Measurements from ENCODE around the gene CACNA2D1. TPM values are rescaled to one million over a fixed set of nuclear protein-coding genes. Genes with fewer than 3 reads are reported as not detected.

CACNA2D1 gene
- total and polyA plus RNA-seq, 5 experiments from 2014 or later = not detected

DNA sequence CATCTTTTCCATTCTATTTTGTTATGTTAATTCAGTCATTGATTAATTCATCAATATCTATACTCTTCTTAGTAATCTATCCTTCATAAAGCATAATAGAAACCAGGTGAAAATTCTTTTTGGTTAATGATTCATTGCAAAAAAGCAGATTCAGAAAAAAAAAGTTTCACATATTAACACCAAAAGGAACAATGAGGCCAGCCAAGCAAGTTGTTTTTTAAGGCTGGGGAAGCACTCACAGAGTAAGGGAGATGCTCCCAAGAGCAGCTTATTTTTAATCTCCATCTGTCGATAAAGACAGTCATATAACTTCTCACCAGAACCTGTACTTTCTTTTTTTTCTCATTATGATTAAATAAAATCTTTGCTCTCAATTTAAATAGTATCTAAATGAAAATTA, 95.8 kb downstream of the CACNA2D1 start:
- ATAC-seq (no peak), DNase-seq (no peak)
- Mint-ChIP-seq H3K4me1 (no peaks in the 10 kb centered on the region), H3K9me3 (no peaks in the 10 kb centered on the region), H3K27me3 (no peaks in the 10 kb centered on the region), H3K36me3 (no peaks in the 10 kb centered on the region), H3K4me3 (no peak overlapping the region), H3K27ac (no peak overlapping the region)
- POLR2A ChIA-PET = no interaction called here

DNA sequence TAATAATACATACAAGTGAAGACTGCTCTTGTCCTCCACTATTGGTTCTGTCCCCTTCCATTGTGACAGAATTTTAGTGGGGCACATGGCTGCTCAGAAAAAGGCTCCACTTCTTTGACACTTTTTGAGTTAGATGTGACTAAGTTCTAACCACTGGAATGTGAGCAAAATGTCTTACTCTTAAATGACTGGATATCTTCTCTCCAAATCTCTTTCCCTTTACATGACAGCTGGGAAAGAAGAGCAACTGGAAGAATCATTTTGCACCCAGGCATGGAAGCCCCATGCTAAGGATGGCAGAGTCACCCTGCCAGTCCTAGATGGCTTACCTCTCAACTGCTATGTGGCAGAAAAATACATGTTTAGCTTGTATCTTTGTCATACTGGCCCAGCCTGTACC, 97.7 kb downstream of the CACNA2D1 start:
- Mint-ChIP-seq H3K4me3 (no peak overlapping the region), H3K36me3 (no peaks in the 10 kb centered on the region), H3K4me1 (no peaks in the 10 kb centered on the region), H3K9me3 (peaks cover 0 to 3% (median 0%) of the 10 kb centered on the region in 9 donors), H3K27me3 (no peaks in the 10 kb centered on the region), H3K27ac (no peak overlapping the region)
- DNase-seq = no peak
- no peak for ATAC-seq
- POLR2A ChIA-PET = no interaction called here

DNA sequence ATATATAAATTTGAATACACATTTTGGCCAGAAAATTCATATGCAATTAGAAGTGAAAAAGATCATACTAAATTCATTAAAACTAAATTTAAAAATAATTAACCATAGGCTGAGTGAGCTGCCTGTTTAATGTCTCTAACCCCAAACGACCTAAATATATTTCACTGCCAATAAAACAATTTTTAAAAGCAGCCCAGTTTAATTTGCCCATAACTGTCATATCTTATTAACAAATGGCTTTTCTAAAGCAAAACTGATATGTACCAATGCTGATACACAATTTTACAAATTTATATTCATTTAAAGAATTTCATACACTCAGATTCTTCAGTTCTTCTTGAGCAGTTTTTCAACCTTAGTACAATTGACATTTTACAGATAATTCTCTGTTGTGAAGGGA, 99.9 kb downstream of the CACNA2D1 start:
- POLR2A ChIA-PET = no interaction called here
- Mint-ChIP-seq H3K27me3 (no peaks in the 10 kb centered on the region), H3K36me3 (no peaks in the 10 kb centered on the region), H3K4me3 (no peak overlapping the region), H3K4me1 (no peaks in the 10 kb centered on the region), H3K27ac (no peak overlapping the region), H3K9me3 (peaks cover 0 to 3% (median 0%) of the 10 kb centered on the region in 9 donors)
- DNase-seq (no peak), ATAC-seq (no peak)

DNA sequence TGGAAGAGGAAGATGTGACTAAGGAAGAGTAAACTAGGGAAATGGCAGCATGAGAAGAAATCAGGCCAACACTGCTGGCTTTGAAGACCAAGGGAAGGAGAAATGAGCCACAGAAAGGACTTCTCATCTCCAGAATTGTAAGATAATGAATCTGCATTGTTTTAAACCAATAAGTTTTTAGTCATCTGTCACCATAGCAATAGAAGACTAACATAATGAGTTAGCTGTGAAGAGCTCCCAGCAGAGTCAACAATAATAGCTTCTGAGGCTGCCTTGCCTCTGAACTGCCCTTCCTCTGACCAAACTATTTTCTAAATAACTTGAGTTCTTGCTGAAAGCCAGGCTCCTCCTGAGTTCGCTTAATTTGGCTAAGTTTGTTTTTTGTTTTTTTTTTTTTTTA, 103.6 kb downstream of the CACNA2D1 start:
- H3K27ac Mint-ChIP-seq = no peak overlapping the region
- H3K9me3 Mint-ChIP-seq = peaks cover 0 to 3% (median 0%) of the 10 kb centered on the region in 9 donors
- H3K27me3 Mint-ChIP-seq = no peaks in the 10 kb centered on the region
- H3K36me3 Mint-ChIP-seq = no peaks in the 10 kb centered on the region
- POLR2A ChIA-PET = no interaction called here
- H3K4me1 Mint-ChIP-seq = no peaks in the 10 kb centered on the region
- DNase-seq = no peak
- ATAC-seq = no peak
- H3K4me3 Mint-ChIP-seq = no peak overlapping the region

- Mint-ChIP-seq H3K4me3 (no peak overlapping the region), H3K9me3 (peaks cover 0 to 1% (median 0%) of the 10 kb centered on the region in 9 donors), H3K27ac (no peak overlapping the region), H3K36me3 (no peaks in the 10 kb centered on the region), H3K27me3 (peaks cover 0 to 1% (median 0%) of the 10 kb centered on the region in 5 donors), H3K4me1 (no peaks in the 10 kb centered on the region)
- POLR2A ChIA-PET = no interaction called here
- DNase-seq (no peak), ATAC-seq (no peak)
Measured at GRCh38 chr7:82335927-82336326, 107.7 kb downstream of the CACNA2D1 start.

GRCh38 chr7:82335001-82335400, 108.6 kb downstream of the CACNA2D1 start:
- Mint-ChIP-seq H3K9me3 (peaks cover 0 to 1% (median 0%) of the 10 kb centered on the region in 9 donors), H3K36me3 (no peaks in the 10 kb centered on the region), H3K27me3 (peaks cover 0 to 1% (median 0%) of the 10 kb centered on the region in 5 donors), H3K4me1 (no peaks in the 10 kb centered on the region), H3K27ac (no peak overlapping the region), H3K4me3 (no peak overlapping the region)
- no peak for ATAC-seq
- DNase-seq = no peak
- POLR2A ChIA-PET = no interaction called here

DNA sequence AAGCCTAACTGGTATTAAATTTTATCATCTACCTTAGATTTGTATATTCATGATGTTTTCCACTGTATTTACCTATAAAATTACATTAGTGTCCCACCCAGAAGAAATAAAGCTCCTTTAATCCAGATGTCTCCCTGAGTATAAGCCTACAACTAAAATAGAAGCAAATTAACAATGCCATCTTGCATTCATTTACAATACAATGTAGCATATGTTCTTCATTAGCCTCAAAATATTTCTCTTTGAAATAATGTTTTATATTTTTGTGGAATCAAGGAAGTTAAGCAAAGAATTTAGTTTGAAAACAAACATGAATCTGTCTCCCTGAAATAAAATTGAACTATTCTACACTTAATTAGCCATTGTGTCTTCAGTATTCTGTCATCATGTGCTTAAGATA, 112.3 kb downstream of the CACNA2D1 start:
- no peaks in the 10 kb centered on the region for H3K4me1 Mint-ChIP-seq
- peaks cover 0 to 3% (median 0%) of the 10 kb centered on the region in 9 donors for H3K9me3 Mint-ChIP-seq
- no peaks in the 10 kb centered on the region for H3K36me3 Mint-ChIP-seq
- peaks cover 0 to 1% (median 0%) of the 10 kb centered on the region in 5 donors for H3K27me3 Mint-ChIP-seq
- H3K27ac Mint-ChIP-seq = no peak overlapping the region
- no peak overlapping the region for H3K4me3 Mint-ChIP-seq
- POLR2A ChIA-PET = no interaction called here
- no peak for ATAC-seq
- no peak for DNase-seq

DNA sequence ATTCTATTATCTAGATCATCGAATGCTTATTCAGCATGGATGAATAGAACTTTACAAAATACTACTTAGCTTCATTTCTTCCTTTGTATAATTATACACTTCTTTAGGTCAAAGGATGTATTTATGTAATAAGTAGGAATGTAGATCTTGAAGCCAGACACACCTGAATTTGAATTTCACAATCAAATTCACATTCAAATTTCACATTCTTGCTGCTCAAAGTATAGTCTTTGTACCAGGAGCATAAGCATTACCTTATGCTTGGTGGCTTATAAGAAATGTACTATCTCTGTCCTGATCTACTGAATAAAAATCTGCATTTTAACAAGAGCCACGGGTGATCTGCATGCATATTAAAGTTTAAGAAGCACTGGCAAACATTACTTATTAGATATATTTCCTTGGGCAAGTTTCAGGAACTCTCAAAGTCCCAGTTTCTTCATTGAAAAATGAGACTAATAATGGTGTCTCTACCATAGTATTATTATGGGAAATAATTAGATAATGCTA, 112.8 kb downstream of the CACNA2D1 start:
- DNase-seq = no peak
- POLR2A ChIA-PET = no interaction called here
- no peaks in the 10 kb centered on the region for H3K36me3 Mint-ChIP-seq
- H3K27me3 Mint-ChIP-seq = peaks cover 0 to 1% (median 0%) of the 10 kb centered on the region in 5 donors
- no peak overlapping the region for H3K4me3 Mint-ChIP-seq
- no peak for ATAC-seq
- no peaks in the 10 kb centered on the region for H3K4me1 Mint-ChIP-seq
- peaks cover 0 to 3% (median 0%) of the 10 kb centered on the region in 9 donors for H3K9me3 Mint-ChIP-seq
- H3K27ac Mint-ChIP-seq = no peak overlapping the region

DNA sequence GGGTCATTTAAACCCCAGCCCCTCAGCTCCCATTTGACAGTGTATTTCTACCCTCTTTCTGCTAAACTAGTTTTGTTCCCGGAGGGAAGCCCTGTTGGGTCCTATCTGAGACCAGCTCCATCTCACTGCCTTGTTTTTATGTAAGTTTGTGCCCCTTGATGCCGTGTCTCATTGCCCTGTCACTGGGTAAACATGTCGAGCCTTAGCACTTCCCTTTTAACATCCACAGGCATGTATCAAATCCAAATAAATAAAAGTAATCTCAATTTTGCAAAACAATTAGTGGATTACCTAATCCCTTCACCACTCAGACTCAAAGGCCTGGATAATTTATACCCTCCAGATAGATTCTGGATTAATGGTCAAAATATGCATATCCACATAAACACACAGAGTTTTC, 115.7 kb downstream of the CACNA2D1 start:
- Mint-ChIP-seq H3K9me3 (peaks cover 0 to 5% (median 0%) of the 10 kb centered on the region in 9 donors), H3K27ac (no peak overlapping the region), H3K27me3 (no peaks in the 10 kb centered on the region), H3K4me1 (no peaks in the 10 kb centered on the region), H3K4me3 (no peak overlapping the region), H3K36me3 (no peaks in the 10 kb centered on the region)
- POLR2A ChIA-PET = no interaction called here
- no peak for ATAC-seq
- no peak for DNase-seq

GRCh38 chr7:82325416-82325815, 118.2 kb downstream of the CACNA2D1 start:
- H3K4me1 Mint-ChIP-seq = no peaks in the 10 kb centered on the region
- ATAC-seq (no peak), DNase-seq (no peak)
- POLR2A ChIA-PET = no interaction called here
- H3K4me3 Mint-ChIP-seq = no peak overlapping the region
- H3K36me3 Mint-ChIP-seq = no peaks in the 10 kb centered on the region
- no peaks in the 10 kb centered on the region for H3K27me3 Mint-ChIP-seq
- H3K9me3 Mint-ChIP-seq = peaks cover 0 to 9% (median 0%) of the 10 kb centered on the region in 9 donors
- H3K27ac Mint-ChIP-seq = no peak overlapping the region

GRCh38 chr7:82323806-82324205, 119.8 kb downstream of the CACNA2D1 start:
- no peak overlapping the region for H3K27ac Mint-ChIP-seq
- H3K9me3 Mint-ChIP-seq = peaks cover 0 to 9% (median 0%) of the 10 kb centered on the region in 9 donors
- no peak for ATAC-seq
- H3K4me1 Mint-ChIP-seq = no peaks in the 10 kb centered on the region
- DNase-seq = no peak
- no peak overlapping the region for H3K4me3 Mint-ChIP-seq
- POLR2A ChIA-PET = no interaction called here
- peaks cover 0 to 1% (median 0%) of the 10 kb centered on the region in 5 donors for H3K27me3 Mint-ChIP-seq
- no peaks in the 10 kb centered on the region for H3K36me3 Mint-ChIP-seq

DNA sequence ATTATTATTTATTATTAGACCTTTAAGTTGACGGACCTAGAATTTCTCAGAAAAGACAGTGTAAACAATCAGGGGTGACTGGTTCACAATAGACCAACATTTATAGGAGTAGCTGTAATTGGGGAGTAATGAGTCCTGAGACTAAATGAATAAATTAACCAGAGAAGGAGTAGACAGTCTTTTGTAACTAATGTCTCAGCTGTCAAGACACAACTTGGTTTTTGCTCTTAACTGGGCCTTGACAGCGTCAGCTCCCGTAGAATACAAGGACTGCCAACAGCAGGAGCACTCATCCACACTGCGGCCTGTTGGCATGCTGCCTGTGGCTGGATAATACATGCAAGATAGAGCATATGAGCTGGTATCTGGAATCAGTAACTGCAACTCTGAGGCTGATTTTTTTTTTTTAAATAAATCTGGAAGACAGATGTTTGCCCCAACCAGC, 123.9 kb downstream of the CACNA2D1 start:
- DNase-seq = no peak
- no peak for ATAC-seq

GRCh38 chr7:82318786-82319185, 124.8 kb downstream of the CACNA2D1 start:
- Mint-ChIP-seq H3K27me3 (peaks cover 0 to 1% (median 0%) of the 10 kb centered on the region in 5 donors), H3K4me3 (no peak overlapping the region), H3K9me3 (peaks cover 0 to 6% (median 2%) of the 10 kb centered on the region in 9 donors), H3K4me1 (no peaks in the 10 kb centered on the region), H3K36me3 (no peaks in the 10 kb centered on the region), H3K27ac (peak overlapping the region in 1 of 10 donors; percentile 2)
- DNase-seq = no peak
- POLR2A ChIA-PET = no interaction called here
- ATAC-seq = no peak

More for the DNA sequence above, 123.9 kb downstream of the CACNA2D1 start:
- Mint-ChIP-seq H3K9me3 (peaks cover 0 to 6% (median 2%) of the 10 kb centered on the region in 9 donors), H3K27me3 (peaks cover 0 to 1% (median 0%) of the 10 kb centered on the region in 5 donors), H3K4me3 (no peak overlapping the region), H3K36me3 (no peaks in the 10 kb centered on the region), H3K4me1 (no peaks in the 10 kb centered on the region), H3K27ac (no peak overlapping the region)
- POLR2A ChIA-PET = no interaction called here

DNA sequence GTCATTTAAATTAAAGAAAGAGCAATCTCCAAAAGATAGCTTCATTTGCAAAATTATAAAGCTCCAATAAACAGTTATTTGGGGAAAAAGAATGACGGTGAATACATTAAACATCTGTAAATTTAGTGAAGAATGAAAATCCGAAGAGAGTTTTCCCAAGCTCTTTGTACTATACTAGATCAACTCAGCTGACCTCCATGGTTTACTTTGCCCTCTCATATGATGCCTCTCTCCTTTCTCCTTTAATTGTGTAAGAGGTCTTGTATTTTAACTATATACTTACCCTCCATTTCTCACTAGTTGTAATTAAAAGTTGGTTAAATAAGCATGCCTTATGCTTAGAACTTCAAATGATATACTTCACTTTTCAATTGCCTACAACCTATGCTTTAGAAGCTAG, 125.8 kb downstream of the CACNA2D1 start:
- Mint-ChIP-seq H3K36me3 (peaks cover 0 to 5% (median 0%) of the 10 kb centered on the region in 3 donors), H3K27me3 (peaks cover 0 to 1% (median 0%) of the 10 kb centered on the region in 5 donors), H3K9me3 (peaks cover 0 to 7% (median 3%) of the 10 kb centered on the region in 9 donors), H3K27ac (no peak overlapping the region), H3K4me1 (no peaks in the 10 kb centered on the region), H3K4me3 (no peak overlapping the region)
- POLR2A ChIA-PET = no interaction called here
- DNase-seq (no peak), ATAC-seq (no peak)

Data from naive thymus-derived CD8-positive, alpha-beta T cell (primary cell).